G401.6 (cell line): ENCODE data around the gene TBXAS1.

Experiments
- FAIRE-seq: peaks from 2 replicates; lab custom pipeline; 2012; peaks lifted over from hg19 to GRCh38; lab: Jason Lieb, UNC

TBXAS1 gene

DNA sequence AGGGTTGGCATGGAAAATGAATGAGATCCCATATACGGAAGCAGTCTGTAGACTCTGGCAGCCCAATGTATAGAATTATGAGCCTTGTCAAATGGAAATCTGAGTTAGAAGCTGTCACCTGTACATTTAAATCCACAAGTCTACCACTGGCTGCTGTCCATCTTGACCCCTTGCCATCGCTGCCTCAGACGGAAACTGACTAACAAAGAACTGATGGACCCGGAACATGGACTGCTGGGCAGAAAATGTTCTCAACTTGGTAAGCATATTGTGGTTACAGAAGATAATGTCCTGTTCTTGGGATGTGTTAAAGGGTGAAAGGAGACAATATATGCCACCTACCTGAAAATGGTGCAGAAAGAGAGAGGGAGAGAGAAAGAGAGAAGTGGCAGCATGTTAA lies 196.2 kb downstream of the TBXAS1 start:
- FAIRE-seq: no peak

DNA sequence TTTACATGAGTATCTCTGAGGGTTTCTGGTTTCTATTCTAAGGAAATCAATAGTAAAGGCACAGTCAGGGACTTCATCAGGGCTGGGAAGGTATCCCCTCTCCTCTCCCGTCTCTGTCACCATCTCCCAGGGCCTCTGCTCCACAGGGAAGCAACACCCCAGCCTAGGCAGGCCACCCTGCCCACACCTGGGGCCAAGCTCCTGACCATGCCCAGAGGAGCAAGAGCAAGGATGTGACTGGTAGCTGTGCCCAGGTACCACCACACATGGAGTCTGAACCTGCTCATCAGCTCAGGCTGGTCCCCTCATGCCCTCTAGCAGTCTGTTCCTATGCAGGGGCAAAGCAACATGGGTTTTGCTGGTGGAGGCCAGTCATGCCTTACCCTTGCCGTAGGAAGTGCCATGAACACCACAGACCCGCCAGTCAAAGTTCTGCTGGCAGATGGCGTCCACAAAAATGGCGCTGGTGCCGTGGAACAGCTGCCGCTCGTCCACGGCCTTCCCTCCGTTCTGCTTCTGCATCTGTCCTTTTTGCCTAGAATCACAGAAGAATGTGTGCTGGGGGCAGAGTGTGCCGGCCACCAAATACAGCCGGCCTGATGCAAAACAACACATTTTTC lies 196.9 kb downstream of the TBXAS1 start:
- no peak for FAIRE-seq

DNA sequence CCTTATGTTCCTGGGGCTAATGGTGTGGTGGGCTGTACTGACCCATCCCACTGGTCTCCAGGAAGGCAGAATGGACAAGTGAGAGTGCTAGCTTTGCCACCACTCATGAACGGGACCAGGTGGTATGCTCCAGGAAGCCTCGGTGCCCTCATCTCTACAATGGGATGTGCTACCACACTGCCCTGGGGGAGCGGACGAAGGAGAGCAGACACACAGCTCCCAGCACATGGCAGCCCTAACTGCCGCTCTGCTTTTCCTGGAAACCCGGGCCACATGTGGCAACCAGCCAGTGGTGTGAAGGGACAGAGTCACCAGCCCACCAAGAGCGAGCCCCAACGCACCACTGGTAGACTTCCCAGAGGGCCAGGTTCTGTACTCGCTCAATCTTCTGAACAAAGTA lies 197.9 kb downstream of the TBXAS1 start:
- FAIRE-seq: no peak

DNA sequence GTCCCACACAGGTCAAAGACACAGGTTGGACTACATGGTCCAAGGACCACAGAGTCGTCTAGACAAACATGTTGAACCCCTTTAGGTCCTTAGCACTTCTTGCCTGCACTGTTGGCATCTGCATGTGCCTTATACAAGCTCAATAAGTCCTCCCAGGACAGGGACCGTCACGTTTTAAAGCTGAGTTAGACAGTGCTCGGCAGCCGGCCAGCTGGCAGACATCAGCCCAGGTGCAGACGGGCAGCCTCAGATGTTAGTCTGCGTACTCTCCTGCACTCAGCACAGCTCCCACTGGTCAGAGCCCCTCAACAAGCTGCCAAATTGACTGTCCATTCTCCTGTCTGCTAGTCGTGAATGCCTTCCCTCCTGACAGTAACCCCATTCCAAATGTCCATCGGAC lies 198.8 kb downstream of the TBXAS1 start:
- no peak for FAIRE-seq

DNA sequence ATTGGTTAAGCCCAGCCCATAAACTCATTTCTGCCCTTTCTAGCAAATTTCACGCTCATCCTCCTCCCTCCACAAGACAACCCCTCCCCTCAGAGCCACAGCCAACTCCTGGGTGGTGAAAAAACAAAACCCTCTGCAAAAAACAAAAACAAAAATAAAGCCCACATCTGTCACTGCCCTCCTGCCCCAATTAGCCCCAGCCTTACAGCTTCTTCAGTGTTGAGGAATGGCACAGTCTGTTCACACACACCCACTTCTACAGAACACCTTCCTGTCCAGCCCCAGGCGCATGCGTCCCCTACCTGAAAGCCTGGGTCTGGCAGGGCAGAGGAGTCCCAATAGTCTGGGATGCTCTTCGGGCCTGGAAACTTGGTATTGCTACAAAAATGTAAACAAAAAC lies 199.2 kb downstream of the TBXAS1 start:
- no peak for FAIRE-seq

DNA sequence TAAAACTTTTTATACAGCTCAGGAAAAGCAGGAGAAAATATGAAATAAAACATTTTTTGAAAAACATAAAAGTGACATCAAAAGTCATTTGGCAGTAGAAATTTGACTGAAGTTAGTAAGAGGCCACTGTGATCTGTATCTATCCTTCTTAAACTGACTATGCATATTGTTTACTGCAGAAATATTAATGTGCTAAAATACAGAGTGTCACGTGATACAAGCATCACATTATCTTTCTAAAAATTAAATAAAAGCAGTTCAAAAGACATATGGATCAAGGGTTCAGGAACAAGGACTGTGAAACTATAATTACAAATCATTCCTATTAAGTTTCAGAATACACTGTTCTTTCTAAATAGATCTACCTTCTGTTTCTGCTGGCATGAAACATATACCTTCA lies 200.0 kb downstream of the TBXAS1 start:
- no peak for FAIRE-seq

DNA sequence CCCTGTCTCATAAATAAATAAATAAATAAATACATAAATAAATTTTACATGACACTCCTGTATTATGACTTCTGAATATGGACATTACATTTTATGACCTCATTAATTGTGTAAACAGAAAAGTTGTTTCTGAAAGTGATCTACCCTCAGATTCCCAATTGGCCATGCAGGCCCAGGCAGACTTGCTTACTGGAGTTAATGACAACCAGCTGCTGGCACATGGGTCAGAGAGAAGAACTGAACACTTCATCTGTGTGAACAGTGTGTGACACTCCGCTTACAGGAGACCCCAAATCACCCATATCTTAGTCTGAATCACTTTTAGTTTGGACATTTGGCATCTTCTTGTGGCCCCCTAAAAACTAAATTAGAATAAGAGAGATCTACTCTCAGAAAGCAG lies 202.3 kb downstream of the TBXAS1 start:
- no peak for FAIRE-seq

- FAIRE-seq: no peak
These were observed 204.0 kb downstream of the TBXAS1 start for GRCh38 chr7:140033036-140033435.

- FAIRE-seq: no peak
These were observed 204.8 kb downstream of the TBXAS1 start for GRCh38 chr7:140033779-140034363.

- FAIRE-seq: no peak
These were observed 205.4 kb downstream of the TBXAS1 start for GRCh38 chr7:140034421-140034820.

DNA sequence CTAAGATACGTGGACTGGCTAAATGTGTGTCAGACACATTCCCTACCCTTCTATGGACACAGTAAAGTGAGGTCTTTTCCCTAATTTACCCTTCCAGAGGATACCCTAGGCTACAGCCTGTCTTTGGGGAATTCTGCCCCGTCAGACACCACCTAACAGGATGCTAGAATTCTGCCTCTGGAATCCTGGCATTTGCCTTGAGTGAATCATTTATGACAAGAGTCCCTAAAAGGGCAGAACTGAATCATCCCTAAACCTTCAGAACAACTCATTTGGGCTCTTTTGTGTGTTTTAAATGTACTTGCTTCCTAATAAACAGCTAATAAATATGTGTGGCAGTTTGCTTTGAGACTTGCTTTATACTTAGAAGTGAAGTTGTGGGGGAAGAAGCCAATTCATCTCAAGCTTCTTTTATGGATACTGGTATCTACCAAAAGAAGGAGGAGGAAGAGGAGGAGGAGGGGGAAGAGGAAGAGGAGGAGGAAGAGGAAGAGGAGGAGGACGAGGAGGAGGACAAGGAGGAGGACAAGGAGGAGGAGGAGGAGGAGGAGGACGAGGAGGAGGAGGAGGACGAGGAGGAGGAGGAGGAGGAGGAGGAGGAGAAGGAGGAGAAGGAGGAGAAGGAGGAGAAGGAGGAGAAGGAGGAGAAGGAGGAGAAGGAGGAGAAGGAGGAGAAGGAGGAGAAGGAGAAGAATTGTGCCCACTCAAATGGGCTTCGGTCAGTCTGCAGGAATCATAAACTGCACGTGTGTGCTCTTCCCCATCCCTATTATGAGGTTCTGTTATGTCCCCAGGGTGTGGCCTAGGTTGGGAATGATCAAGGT lies 206.5 kb downstream of the TBXAS1 start:
- FAIRE-seq: no peak

DNA sequence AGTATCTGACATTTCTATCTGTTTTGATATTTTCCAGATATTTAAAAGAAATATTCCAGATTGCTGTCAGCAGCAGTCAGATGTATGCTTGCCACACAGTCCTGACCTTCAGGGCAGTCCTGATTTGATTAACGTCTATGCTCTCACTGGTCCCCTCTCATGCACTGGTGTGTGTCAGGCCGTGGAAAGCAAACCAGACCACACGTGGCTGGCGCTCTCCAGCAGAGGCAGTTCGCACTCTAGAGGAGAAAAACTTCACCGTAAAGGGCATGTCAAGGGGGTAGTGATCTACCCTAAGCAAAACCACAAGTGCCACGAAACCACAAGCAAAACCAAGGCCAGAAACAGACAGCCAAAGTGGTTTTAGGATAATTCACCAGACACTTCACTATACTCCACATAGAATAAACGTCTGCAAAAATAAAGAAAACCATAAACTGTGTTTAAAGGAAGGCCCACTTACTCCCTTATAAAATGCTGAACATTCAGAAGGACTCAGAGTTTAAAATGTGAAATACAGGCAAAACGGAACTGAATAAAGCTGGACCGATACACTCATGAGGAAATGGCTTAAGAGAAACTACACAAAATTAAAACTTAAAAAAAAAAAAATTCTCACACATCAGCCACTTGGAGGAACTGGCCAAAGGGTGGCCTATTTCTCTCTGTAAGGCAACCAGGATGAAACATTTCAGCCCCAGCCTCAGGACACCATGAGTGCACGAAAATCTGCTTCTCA lies 207.3 kb downstream of the TBXAS1 start:
- no peak for FAIRE-seq

- no peak for FAIRE-seq
These were observed 210.0 kb downstream of the TBXAS1 start for GRCh38 chr7:140039066-140039465.

DNA sequence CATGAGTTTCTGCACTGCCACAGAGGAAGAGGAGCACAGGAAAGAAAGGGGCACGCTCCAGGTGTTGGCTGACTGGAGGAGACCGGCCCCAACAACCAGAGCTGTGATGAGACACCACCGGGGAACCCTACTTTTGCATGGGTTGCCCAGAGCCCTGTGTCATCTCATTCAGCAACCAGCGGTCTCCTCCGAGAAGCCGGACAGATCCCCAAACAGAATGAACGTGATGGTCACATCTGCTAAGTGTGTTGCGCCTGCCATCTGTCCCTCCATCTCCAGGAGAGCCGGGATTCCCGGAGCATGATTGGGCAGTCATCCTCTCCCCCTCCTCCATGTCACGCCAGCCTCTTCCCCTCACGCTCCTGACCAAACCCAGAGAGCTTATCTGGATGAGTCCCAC lies 210.8 kb downstream of the TBXAS1 start:
- no peak for FAIRE-seq

GRCh38 chr7:140041659-140042385 lies 212.8 kb downstream of the TBXAS1 start:
- FAIRE-seq: no peak

DNA sequence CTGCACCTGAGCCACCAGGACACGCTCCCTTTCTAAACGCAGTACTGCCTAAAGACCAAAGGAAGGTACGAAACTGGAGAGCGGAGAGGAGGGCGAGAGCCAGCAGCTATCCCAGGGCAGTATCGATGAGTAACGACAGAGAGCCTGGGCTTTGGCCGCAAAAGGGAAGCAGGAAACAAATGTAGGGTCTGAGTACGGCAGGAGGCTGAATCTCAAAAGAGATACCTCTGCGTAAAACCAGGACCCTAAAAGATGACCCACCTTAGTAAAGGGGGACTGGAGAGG lies 213.3 kb downstream of the TBXAS1 start:
- FAIRE-seq: no peak

DNA sequence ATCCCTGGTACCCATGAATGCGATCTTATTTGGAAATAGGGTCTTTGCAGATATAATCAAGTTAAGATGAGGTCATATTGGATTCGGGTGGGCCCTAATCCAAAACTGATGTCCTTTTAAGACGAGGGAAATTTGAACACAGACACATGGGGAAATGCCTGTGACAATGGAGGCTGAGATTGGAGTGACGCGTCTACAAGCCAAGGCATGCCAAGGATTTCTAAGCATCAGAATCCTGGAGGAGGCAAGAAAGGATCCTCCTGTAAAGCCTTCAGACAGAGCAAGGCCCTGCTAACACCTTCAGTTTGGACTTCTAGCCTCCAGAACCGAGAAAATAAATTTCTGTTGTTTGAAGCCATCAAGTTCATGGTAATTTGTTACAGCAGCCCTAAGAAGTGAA lies 215.2 kb downstream of the TBXAS1 start:
- FAIRE-seq: no peak

GRCh38 chr7:140045697-140046096 lies 216.6 kb downstream of the TBXAS1 start:
- FAIRE-seq: no peak

DNA sequence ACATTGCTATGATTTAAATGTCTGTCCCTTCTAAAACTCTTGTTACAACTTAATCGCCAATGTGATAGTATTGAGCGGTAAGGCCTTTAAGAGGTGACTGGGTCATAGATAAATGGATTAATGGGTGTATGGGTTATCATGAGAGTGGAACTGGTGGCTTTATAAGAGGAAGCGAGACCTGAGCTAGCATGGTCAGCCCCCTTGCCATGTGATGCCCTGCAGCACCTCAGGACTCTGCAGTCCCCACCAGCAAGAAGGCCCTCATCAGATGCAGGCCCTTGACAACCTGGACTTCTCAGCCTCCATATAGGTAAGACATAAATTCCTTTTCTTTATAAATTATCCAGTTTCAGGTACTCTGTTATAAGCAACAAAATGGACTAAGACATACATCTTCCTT lies 218.1 kb downstream of the TBXAS1 start:
- no peak for FAIRE-seq

DNA sequence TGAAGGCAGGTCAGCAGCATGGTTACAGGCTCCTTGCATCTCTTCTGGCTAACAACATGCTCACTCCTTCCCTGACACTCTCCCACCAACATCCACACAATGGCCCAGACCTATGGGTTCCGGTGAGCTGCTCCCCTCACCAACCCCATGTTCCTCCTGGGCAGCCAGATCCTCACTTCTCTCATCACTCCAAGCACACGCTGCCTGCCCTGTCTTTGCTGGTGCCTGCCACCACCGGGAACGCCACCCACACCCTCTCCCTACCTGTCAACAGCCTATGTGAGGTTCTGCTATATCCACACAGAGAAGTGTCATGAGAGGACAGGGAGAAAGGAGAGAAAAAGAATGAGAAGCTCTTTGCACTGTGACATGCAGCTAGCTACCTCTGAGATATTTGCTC lies 219.1 kb downstream of the TBXAS1 start:
- no peak for FAIRE-seq

DNA sequence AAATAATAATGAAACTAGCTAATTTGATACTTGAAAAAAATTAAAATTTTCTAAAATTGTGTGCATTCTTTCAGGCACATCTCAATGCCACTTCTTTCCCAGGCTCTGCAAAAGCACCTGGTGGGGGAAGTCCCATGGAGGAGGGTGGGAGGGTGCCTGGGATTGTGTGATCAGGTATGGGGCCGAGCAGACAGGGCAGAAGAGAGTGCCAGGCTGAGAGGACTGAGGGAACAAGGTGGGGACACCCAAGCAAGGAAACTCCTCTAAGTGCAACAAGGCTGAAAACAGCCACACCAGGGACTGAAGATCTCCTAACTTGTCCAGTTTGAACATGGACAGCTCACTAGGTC lies 219.9 kb downstream of the TBXAS1 start:
- FAIRE-seq: no peak

- no peak for FAIRE-seq
These were observed 220.4 kb downstream of the TBXAS1 start for GRCh38 chr7:140049339-140050024.
